Activated CD4-positive, alpha-beta T cell treated with anti-CD3 and anti-CD28 coated beads, Interleukin-2, amount 10 ng/mL, durations not matched to agents 7 days and 5 days (primary cell): Measurements from ENCODE around the gene KLHDC8A. TPM values are rescaled to one million over a fixed set of nuclear protein-coding genes. Genes with fewer than 3 reads are reported as not detected.

Source experiments
- CTCF ChIA-PET: fragments of 350-600 bp; sonication (Branson Sonifier 250); formaldehyde crosslinking; loops from one replicate; lab custom pipeline; 2021; ENCODE audit warnings: antibody characterized with exemption; lab: Charles Lee
- POLR2A ChIA-PET: fragments of 350-600 bp; sonication (Branson Sonifier 250); formaldehyde crosslinking; loops from one replicate; lab custom pipeline; 2021; ENCODE audit warnings: antibody characterized with exemption; lab: Charles Lee
- DNase-seq: peaks from one replicate; pipeline ENCODE4 v3.0.0-alpha.2; 2020
- H3K27ac Mint-ChIP-seq: one replicate; pipeline ENCODE4 v1.8.0; 2021; ENCODE audit warnings: mild to moderate bottlenecking, moderate library complexity, mixed read lengths
- H3K27me3 Mint-ChIP-seq: one replicate; pipeline ENCODE4 v1.8.0; 2021; ENCODE audit warnings: mixed read lengths
- H3K36me3 Mint-ChIP-seq: one replicate; pipeline ENCODE4 v1.8.0; 2021; ENCODE audit warnings: low read depth, mixed read lengths
- H3K4me1 Mint-ChIP-seq: one replicate; pipeline ENCODE4 v1.8.0; 2021; ENCODE audit warnings: mixed read lengths
- H3K4me3 Mint-ChIP-seq: one replicate; pipeline ENCODE4 v1.8.0; 2021; ENCODE audit warnings: mild to moderate bottlenecking, moderate library complexity, mixed read lengths
- H3K9me3 Mint-ChIP-seq: one replicate; pipeline ENCODE4 v1.8.0; 2021; ENCODE audit warnings: mixed read lengths
- total RNA-seq, 2 experiments: library from RNA; stranded (reverse); gene quantifications; one replicate each; pipeline ENCODE4 v1.2.3, GENCODE V29; 2021

KLHDC8A gene
- total RNA-seq, 2 experiments from 2014 or later = not detected

DNA sequence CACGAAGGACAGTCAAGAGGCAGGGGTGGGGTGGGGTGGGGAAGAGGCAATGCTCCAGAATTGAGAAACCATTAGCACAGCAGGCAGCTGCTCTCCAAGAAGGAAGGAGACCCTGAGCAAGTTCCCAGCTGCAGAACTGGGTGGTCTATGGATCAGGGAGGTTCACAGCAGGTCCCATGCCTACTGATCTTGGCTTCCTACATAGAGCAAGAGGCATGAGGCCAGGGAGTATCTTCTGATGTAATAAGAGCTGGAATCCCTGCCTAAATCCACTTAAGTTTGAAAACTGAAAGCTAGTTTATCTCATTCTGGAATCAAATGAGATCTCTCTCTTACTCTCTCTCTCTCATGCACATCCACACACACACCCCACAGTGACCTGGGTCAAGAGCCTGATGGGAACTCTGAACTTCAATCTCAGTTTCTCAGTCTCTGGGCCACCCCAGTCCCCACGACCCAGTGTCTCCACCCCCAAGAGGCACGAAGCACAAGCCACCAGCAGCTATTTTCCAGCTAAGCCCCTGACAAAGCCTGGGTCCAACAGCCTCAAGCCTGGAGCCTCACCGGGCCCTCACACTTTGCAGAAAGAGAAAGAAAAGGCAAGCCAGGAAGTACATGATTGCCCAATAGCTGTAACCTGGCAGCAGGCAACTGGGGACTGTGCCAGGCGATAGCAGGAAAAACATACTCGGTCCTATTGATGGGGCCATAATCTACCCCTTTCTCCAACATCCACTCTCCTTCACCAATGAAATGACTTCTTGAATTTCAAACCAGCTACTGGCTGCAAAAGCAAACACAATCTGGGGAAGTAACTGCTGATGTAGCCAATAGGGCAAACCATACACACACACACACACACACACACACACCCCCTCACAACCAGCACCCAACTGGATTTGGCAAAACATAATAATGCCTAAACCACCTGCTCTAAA, 37.4 kb downstream of the KLHDC8A start:
- Mint-ChIP-seq H3K4me1 (peaks cover 74% of the 10 kb centered on the region), H3K27me3 (peaks cover 2% of the 10 kb centered on the region), H3K36me3 (peaks cover 28% of the 10 kb centered on the region), H3K27ac (peak overlapping the region; percentile 76), H3K9me3 (no peaks in the 10 kb centered on the region), H3K4me3 (peak overlapping the region; percentile 98)
- CTCF ChIA-PET = interaction anchor here (0.6 to 23.4 kb wide), 10 partner anchors 8 to 166 kb away, joined by 3 to 560 read pairs (median 4); no protein-coding TSS in a partner anchor
- POLR2A ChIA-PET = no interaction called here
- DNase-seq = peak; percentile 48

DNA sequence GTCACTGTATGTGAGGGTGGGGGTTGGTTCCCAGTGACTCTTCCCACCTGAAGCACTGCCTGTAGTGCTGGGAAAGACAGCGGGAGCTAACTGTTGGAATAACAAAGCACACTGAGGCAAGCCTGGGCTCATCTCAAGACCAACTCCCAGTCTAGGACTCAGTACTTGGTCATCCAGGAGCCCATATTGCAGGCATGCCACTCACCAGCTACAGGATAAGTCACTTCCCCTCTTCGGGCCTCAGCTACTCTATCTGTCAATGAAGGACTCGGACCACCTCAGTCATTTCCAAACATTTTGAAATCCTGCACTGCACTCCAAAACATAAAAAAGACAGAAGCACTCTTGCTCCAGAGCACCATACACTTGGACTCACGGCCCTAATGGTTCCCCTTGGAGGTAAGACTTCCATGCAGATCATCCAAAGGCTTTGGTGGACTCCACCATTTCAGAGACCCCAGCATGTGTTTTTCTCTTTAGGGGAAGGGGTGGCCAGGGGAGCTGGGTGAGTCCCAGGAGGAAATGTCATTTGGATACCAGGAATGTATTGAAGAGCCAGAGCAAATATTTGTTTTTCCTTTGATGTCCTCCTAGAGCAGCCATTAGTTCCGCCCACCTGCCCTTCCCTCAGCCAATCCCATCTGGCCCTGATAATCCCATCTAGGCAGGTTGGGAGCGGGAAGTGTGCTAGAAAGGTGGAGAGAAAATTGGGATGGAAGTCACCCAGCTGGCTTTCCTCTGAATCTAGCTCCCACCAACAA, 38.3 kb downstream of the KLHDC8A start:
- no peaks in the 10 kb centered on the region for H3K9me3 Mint-ChIP-seq
- ChIA-PET CTCF (interaction anchor here (0.6 to 23.4 kb wide), 6 partner anchors 14 to 167 kb away, joined by 3 to 560 read pairs (median 5); no protein-coding TSS in a partner anchor), POLR2A (no interaction called here)
- H3K27ac Mint-ChIP-seq = peak overlapping the region; percentile 52
- H3K27me3 Mint-ChIP-seq = peaks cover 1% of the 10 kb centered on the region
- peaks cover 31% of the 10 kb centered on the region for H3K36me3 Mint-ChIP-seq
- peaks cover 78% of the 10 kb centered on the region for H3K4me1 Mint-ChIP-seq
- no peak for DNase-seq
- H3K4me3 Mint-ChIP-seq = peak overlapping the region; percentile 49

DNA sequence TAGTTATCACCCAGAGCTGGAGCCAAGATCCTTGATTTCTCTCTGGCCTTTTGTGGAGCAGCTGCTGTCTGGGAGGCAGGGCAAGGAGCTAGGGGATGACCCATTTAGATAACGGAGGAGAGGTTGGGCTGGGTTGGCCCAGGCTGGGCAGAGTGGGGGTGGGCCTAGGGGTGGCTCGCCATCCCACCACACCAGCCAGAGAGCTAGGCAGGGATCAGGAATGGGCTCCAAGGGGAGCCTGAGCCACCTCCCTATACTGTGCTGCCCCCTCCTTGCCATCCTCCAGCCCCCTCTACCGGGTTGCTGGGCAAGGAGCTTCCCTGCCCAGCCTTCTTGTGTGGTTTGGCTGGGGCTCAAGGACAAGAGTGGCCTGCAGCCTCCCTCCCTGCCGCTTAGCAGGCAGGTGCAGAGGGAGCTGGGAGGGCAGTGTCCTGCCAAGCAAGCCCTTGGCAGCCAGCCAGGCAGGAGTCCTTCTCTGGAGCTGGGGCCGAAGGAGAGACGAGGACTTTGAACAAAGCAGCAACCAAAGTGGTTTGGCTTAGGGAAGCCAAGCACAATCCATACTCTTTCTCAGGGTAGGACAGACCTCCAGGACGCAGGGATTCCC, 39.3 kb downstream of the KLHDC8A start:
- Mint-ChIP-seq H3K4me3 (peak overlapping the region; percentile 12), H3K4me1 (peaks cover 87% of the 10 kb centered on the region), H3K9me3 (no peaks in the 10 kb centered on the region), H3K27ac (no peak overlapping the region), H3K36me3 (peaks cover 37% of the 10 kb centered on the region), H3K27me3 (no peaks in the 10 kb centered on the region)
- CTCF ChIA-PET = interaction anchor here (0.5 to 23.4 kb wide), 6 partner anchors 15 to 168 kb away, joined by 3 to 560 read pairs (median 3); no protein-coding TSS in a partner anchor
- DNase-seq = no peak
- POLR2A ChIA-PET = no interaction called here

DNA sequence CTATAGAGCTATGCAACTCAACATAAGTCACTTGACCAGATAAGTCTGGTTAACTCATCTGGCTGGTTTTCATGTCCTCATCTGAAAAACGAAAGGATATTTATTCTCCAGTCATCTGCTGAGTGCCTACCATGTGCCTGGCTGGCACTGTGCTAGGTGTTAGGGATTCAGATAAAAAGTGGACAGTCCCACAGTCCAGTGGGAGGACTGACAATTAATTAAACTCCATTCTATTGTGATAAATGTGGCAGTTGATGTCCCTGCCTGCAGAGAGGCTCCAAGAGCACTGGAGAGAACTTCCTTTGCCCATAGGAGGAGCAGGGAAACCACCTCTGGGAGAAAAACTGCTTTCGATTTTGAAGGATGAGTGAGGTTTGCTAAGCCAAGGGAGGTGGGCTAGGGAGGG, 40.6 kb downstream of the KLHDC8A start:
- Mint-ChIP-seq H3K4me3 (no peak overlapping the region), H3K4me1 (peaks cover 91% of the 10 kb centered on the region), H3K36me3 (peaks cover 44% of the 10 kb centered on the region), H3K27me3 (no peaks in the 10 kb centered on the region), H3K9me3 (no peaks in the 10 kb centered on the region), H3K27ac (peak overlapping the region; percentile 76)
- POLR2A ChIA-PET = no interaction called here
- CTCF ChIA-PET = interaction anchor here (2.2 to 23.4 kb wide), 3 partner anchors 9 to 37 kb away, joined by 8 to 560 read pairs (median 13); no protein-coding TSS in a partner anchor
- DNase-seq = no peak

DNA sequence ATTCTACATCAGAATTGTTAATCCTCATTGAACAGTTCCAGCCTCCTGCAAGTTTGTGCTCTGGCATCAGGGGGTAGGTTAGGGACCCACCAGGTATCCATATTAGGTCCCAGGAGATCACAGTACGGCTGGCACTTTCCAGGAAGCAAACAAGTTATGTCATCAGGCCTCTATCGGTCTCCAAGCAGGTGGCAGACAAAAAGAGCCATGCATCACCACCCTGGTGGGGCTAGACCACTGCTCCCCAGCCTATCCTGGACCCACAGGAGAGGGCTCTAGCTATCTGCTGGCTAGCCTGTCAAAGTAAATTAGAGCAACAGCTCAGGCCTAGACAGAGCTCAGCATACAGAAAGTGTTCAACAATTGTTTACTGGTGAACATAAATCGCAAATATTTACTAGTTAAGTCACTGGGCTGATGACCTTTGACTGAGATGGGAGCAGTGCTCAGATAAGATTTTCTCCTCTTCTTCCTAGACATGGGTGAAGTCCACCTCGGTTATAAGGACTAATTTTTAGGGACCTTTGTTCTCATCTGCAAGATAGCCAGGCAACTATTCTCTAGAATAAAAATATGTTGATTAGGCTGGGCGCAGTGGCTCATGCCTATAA, 41.6 kb downstream of the KLHDC8A start:
- peaks cover 86% of the 10 kb centered on the region for H3K4me1 Mint-ChIP-seq
- H3K27me3 Mint-ChIP-seq = no peaks in the 10 kb centered on the region
- H3K36me3 Mint-ChIP-seq = peaks cover 46% of the 10 kb centered on the region
- no peaks in the 10 kb centered on the region for H3K9me3 Mint-ChIP-seq
- peak overlapping the region; percentile 6 for H3K4me3 Mint-ChIP-seq
- no peak for DNase-seq
- ChIA-PET CTCF (interaction anchor here (1.1 to 23.4 kb wide), 4 partner anchors 10 to 36 kb away, joined by 3 to 560 read pairs (median 10); no protein-coding TSS in a partner anchor), POLR2A (no interaction called here)
- H3K27ac Mint-ChIP-seq = peak overlapping the region; percentile 89

DNA sequence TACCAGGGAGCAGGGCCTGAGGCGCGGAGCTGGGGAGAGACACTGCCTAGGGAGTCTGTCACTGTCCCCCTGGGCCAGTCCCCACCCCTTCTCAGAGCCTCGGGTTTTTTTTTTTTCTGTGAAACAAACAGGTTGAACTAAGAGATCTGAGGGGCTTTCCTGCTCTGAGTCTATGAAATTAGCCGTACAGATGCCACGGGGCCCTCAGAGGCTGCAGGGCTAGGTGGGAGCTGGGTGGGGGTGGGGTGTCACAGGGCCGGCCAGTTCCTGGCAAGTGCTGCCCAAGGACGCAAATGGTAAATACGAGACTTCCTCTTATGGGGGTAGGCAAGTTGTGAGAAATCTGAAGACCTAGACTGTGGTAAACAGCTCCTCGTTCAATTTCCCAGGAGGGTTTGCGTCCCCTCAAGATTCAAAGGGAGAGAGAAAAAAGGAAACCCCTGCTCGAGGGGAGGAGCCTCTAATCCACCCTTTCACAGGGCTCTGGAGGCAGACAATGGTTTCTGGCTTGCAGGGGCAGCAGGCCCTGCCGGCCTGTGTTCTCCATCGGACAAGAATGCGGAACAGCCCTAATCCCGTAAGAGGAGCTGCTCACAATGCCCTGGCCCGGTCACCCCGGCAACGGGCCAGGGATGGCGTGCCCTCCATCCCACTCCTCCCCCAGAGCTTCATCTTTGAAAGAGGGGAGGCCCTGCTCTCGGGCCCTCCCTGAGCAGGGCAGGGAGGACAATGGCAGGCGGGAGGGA, 43.0 kb downstream of the KLHDC8A start:
- ChIA-PET POLR2A (interaction anchor here (0.6 to 0.9 kb wide), 3 partner anchors 28 to 43 kb away, joined by 3 to 8 read pairs (median 4); no protein-coding TSS in a partner anchor), CTCF (interaction anchor here (0.6 to 23.4 kb wide), 10 partner anchors 10 to 348 kb away, joined by 3 to 560 read pairs (median 4); no protein-coding TSS in a partner anchor)
- Mint-ChIP-seq H3K27me3 (no peaks in the 10 kb centered on the region), H3K4me1 (peaks cover 73% of the 10 kb centered on the region), H3K9me3 (no peaks in the 10 kb centered on the region), H3K27ac (peak overlapping the region; percentile 89), H3K36me3 (peaks cover 51% of the 10 kb centered on the region), H3K4me3 (peak overlapping the region; percentile 73)
- peak; percentile 45 for DNase-seq

DNA sequence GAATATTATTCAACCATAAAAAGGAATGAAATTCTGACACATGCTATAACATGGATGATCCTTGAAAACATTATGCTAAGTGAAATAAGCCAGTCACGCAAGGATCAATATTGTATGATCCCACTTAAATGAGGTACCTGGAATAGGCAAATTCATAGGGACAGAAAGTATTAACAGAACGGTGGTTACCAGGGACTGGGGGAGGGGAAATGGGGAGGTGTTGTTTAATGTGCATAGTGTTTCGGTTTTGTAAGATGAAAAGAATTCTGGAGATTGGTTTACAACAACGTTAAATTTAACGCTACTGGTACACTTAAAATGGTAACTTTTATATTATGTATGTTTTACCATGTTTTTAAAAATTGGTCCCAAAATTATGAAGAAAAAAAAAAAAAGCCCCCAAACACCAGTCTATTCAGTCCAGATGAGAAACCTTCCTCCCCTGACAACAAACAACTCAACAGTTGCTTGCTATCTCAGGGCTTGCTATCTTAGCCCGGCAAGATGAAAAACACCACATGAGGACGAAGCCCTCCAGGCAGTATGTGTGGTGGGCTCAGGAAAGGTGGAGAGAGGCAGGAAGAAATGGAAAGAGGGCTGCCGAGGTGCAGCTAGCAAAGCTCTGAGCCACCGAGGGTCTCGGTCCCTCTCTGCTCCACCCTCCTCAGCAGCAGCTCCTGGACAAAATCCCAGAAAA, 43.7 kb downstream of the KLHDC8A start:
- H3K4me1 Mint-ChIP-seq = peaks cover 68% of the 10 kb centered on the region
- POLR2A ChIA-PET = interaction anchor here (0.8 to 0.9 kb wide), 2 partner anchors 28 to 42 kb away, joined by 3 to 8 read pairs; no protein-coding TSS in a partner anchor
- peak overlapping the region; percentile 73 for H3K4me3 Mint-ChIP-seq
- H3K9me3 Mint-ChIP-seq = no peaks in the 10 kb centered on the region
- H3K36me3 Mint-ChIP-seq = peaks cover 54% of the 10 kb centered on the region
- peak; percentile 24 for DNase-seq
- CTCF ChIA-PET = interaction anchor here (0.6 to 23.4 kb wide), 8 partner anchors 12 to 347 kb away, joined by 3 to 560 read pairs (median 4); no protein-coding TSS in a partner anchor
- H3K27ac Mint-ChIP-seq = peak overlapping the region; percentile 89
- no peaks in the 10 kb centered on the region for H3K27me3 Mint-ChIP-seq

DNA sequence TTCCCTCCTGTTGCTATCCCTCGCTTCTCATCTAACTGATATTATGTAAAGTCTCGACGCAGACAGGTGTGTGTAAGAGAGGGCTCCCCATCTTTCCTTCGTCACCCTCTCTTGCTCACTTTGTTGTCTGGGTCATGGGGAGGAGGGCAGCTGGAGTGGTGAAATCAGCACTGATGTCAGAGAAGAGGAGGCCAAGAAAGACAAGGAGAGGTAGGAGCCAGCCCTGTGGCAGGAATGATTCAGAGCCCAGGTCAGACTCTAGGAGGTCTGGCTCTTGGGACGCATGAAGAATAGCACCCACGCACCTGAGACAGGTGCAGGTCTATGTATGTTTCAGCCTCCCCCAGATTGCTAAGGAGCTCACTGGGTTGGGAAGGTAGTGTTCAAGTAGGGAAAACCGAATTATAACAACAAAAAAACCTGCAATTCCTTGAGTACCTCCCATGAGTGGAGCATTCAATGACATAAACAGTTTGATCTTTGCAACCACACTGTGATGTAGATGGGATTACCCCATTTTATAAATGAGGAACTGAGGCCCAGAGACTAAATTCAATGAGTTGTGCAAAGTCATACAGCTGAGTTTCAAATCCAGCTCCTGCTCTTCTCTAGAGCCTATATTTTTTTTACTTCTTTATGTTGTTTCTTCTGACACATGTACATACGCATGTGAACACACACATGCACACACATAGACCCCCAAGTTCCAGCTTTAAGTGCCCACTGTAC, 45.6 kb downstream of the KLHDC8A start:
- Mint-ChIP-seq H3K9me3 (no peaks in the 10 kb centered on the region), H3K4me1 (peaks cover 55% of the 10 kb centered on the region), H3K27ac (no peak overlapping the region), H3K27me3 (no peaks in the 10 kb centered on the region), H3K4me3 (no peak overlapping the region), H3K36me3 (peaks cover 63% of the 10 kb centered on the region)
- CTCF ChIA-PET = interaction anchor here (0.9 to 23.4 kb wide), 6 partner anchors 8 to 39 kb away, joined by 3 to 560 read pairs (median 4); no protein-coding TSS in a partner anchor
- no peak for DNase-seq
- POLR2A ChIA-PET = no interaction called here

DNA sequence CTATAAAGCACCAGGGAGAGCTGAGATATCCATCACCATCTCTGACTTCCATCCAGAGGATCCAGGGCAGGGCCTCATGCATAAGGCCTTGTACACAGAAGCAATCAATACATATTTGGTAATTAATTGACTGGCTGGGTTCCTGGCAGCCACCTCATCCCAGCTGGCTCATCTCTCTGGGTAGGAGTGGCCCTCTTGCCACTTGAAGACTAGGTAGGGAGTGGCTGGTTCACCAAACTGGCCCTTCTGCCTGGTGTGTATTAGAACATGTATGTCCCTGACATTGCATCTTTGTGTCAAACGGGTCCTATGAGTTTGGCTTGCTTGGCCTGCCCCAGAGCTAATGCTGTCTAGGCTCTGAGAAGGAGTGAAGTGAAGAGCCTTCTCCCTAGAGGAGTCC, 47.0 kb downstream of the KLHDC8A start:
- no peak overlapping the region for H3K4me3 Mint-ChIP-seq
- CTCF ChIA-PET = interaction anchor here (0.6 to 1.6 kb wide), 5 partner anchors 14 to 296 kb away, joined by 3 to 7 read pairs (median 3); no protein-coding TSS in a partner anchor
- no peak overlapping the region for H3K27ac Mint-ChIP-seq
- DNase-seq = no peak
- no peaks in the 10 kb centered on the region for H3K9me3 Mint-ChIP-seq
- no peaks in the 10 kb centered on the region for H3K27me3 Mint-ChIP-seq
- POLR2A ChIA-PET = no interaction called here
- H3K4me1 Mint-ChIP-seq = peaks cover 53% of the 10 kb centered on the region
- peaks cover 73% of the 10 kb centered on the region for H3K36me3 Mint-ChIP-seq

DNA sequence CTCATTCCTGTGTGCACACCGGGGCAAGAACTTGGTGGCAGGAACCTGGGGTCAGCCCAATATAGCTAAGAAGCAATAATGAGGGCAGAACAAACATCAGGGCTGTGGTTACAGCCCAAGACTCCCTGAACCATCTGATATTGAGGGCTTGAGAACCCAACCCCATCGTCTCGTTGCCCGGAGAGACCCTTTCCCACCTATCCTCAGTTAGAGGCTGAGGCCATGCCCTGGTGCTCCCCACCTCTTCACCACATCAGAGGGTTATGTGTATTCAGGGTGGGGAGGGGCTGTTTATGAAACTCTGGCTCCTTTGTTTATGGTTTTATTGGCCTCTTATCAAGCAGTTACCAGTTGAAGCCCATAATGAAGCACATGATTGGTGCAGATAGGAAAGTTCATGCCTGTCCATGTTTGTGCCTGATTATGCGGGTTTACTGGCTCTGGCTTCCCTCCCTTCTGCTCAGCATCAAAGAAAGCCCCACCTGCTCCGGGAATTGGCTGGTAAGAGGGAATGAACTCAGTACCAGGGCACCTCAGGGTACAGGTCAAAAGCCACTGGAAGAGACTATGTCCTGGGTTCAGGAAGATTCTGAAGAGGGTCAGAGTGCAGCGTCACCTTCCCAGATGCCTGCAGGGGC, 49.7 kb downstream of the KLHDC8A start:
- Mint-ChIP-seq H3K27me3 (no peaks in the 10 kb centered on the region), H3K9me3 (no peaks in the 10 kb centered on the region), H3K4me3 (no peak overlapping the region), H3K36me3 (peaks cover 78% of the 10 kb centered on the region), H3K27ac (no peak overlapping the region), H3K4me1 (peaks cover 30% of the 10 kb centered on the region)
- ChIA-PET POLR2A (interaction anchor here (0.6 kb wide), 1 partner anchor 1328 kb away, joined by 3 read pairs; the partner anchor contains the start of gene DYRK3), CTCF (interaction anchor here (0.5 to 2.0 kb wide), 6 partner anchors 13 to 377 kb away, joined by 3 to 5 read pairs (median 3); partner anchors contain the start of gene NUAK2)
- DNase-seq = no peak
